ENCODE data around the gene ZFAND4. TPM values are rescaled to one million over a fixed set of nuclear protein-coding genes. Genes with fewer than 3 reads are reported as not detected.

Gene ZFAND4
- total and polyA plus RNA-seq, 10 of the 15 experiments (the other 5 are each of a cell fraction or from before 2014, with no cell fraction given) = 4.7 to 20.8 (median 12.8) TPM

- TF ChIP-seq NKRF (conservative IDR thresholded peaks at IDR 0.05) (peak; percentile 99), RELB (IDR thresholded peaks at IDR 0.05; ENCODE audit: low read depth) (no peak), CBFB (IDR thresholded peaks at IDR 0.05; ENCODE audit: low read depth) (no peak), RFX5 (IDR thresholded peaks at IDR 0.05; ENCODE audit: low read depth, low read length) (peak; percentile 20; the same call in 1 of the 2 replicates), EZH2 (IDR thresholded peaks at IDR 0.05; ENCODE audit: borderline replicate concordance, control insufficient read depth, low read depth, low read length) (no peak), KDM1A (IDR thresholded peaks at IDR 0.05; ENCODE audit: borderline replicate concordance) (no peak), BRCA1 (IDR thresholded peaks at IDR 0.05; ENCODE audit: low read depth, low read length) (no peak), RCOR1 (conservative IDR thresholded peaks at IDR 0.05; ENCODE audit: low read depth, low read length) (peak; percentile 68; the same call in 1 of the 2 replicates), FOS (IDR thresholded peaks at IDR 0.05; ENCODE audit: borderline replicate concordance, extremely low read depth, insufficient read length) (peak; percentile 54), KAT2A (conservative IDR thresholded peaks at IDR 0.05; ENCODE audit: control insufficient read depth, low read depth, low read length) (no peak), ZBTB11 (CRISPR knock-in tag; IDR thresholded peaks at IDR 0.05) (peak; percentile 67), PRDM15 (CRISPR knock-in tag; IDR thresholded peaks at IDR 0.05) (peak; percentile 93), SKIL (IDR thresholded peaks at IDR 0.05; ENCODE audit: low read depth, poor library complexity, severe bottlenecking) (no peak), SPI1 (IDR thresholded peaks at IDR 0.05; ENCODE audit: borderline replicate concordance, insufficient read depth, low read depth, low read length) (no peak)
Observed at GRCh38 chr10:45594276-45595157, 78.1 kb downstream of the ZFAND4 start (continued).
